ENCODE results near the gene SLC38A8. TPM values are rescaled to one million over a fixed set of nuclear protein-coding genes. Genes with fewer than 3 reads are reported as not detected.
A peak's percentile ranks its signal among the peaks of the same experiment; 100 is the strongest.

The SLC38A8 gene
- total RNA-seq, 3 donors from 2014 or later = not detected

GRCh38 chr16:84053237-84053636, 10.6 kb upstream of the SLC38A8 start:
- no peaks in the 10 kb centered on the region for H3K27me3 ChIP-seq
- peaks cover 8% of the 10 kb centered on the region for H3K36me3 ChIP-seq
- H3K4me1 ChIP-seq = no peaks in the 10 kb centered on the region
- no peak for TF ChIP-seq CTCF (IDR thresholded peaks at IDR 0.05)
- TF ChIP-seq POLR2A (IDR thresholded peaks at IDR 0.05) = no peak
- TF ChIP-seq POLR2AphosphoS5 (IDR thresholded peaks at IDR 0.05) = no peak
- intact Hi-C loops (cut with DNase I; ENCODE audit: low total_unique reads) = no loop called here
- no peaks in the 10 kb centered on the region for H3K9me3 ChIP-seq
- DNase-seq (ENCODE audit: low spot score in 2 of 2) = peak in 1 of 2 donors; percentile 36
- H3K4me3 ChIP-seq = no peak overlapping the region
- H3K27ac ChIP-seq = no peak overlapping the region

GRCh38 chr16:84052071-84052622, 9.6 kb upstream of the SLC38A8 start:
- H3K4me3 ChIP-seq = no peak overlapping the region
- TF ChIP-seq POLR2A (IDR thresholded peaks at IDR 0.05) = no peak
- no peak for TF ChIP-seq POLR2AphosphoS5 (IDR thresholded peaks at IDR 0.05)
- no peak for TF ChIP-seq CTCF (IDR thresholded peaks at IDR 0.05)
- H3K9me3 ChIP-seq = no peaks in the 10 kb centered on the region
- H3K4me1 ChIP-seq = no peaks in the 10 kb centered on the region
- no peaks in the 10 kb centered on the region for H3K27me3 ChIP-seq
- peaks cover 5% of the 10 kb centered on the region for H3K36me3 ChIP-seq
- DNase-seq (ENCODE audit: low spot score in 2 of 2) = peak in 1 of 2 donors; percentile 25
- intact Hi-C loops (cut with DNase I; ENCODE audit: low total_unique reads) = no loop called here
- H3K27ac ChIP-seq = no peak overlapping the region

GRCh38 chr16:84050316-84050715, 7.7 kb upstream of the SLC38A8 start:
- Histone ChIP-seq H3K9me3 (no peaks in the 10 kb centered on the region), H3K27me3 (no peaks in the 10 kb centered on the region), H3K4me3 (no peak overlapping the region), H3K4me1 (no peaks in the 10 kb centered on the region), H3K36me3 (peaks cover 5% of the 10 kb centered on the region), H3K27ac (no peak overlapping the region)
- DNase-seq (ENCODE audit: low spot score in 2 of 2) = no peak
- intact Hi-C loops (cut with DNase I; ENCODE audit: low total_unique reads) = no loop called here
- TF ChIP-seq POLR2A (IDR thresholded peaks at IDR 0.05) (no peak), CTCF (IDR thresholded peaks at IDR 0.05) (no peak), POLR2AphosphoS5 (IDR thresholded peaks at IDR 0.05) (no peak)

GRCh38 chr16:84049403-84050060, 6.9 kb upstream of the SLC38A8 start:
- intact Hi-C loops (cut with DNase I; ENCODE audit: low total_unique reads) = loop anchor here (5.0 to 10.0 kb wide), 2 partner anchors 225 to 248 kb away; no protein-coding TSS in a partner anchor
- Histone ChIP-seq H3K9me3 (no peaks in the 10 kb centered on the region), H3K4me3 (no peak overlapping the region), H3K27ac (no peak overlapping the region), H3K27me3 (no peaks in the 10 kb centered on the region), H3K4me1 (no peaks in the 10 kb centered on the region), H3K36me3 (peaks cover 5% of the 10 kb centered on the region)
- no peak for DNase-seq (ENCODE audit: low spot score in 2 of 2)
- TF ChIP-seq POLR2AphosphoS5 (IDR thresholded peaks at IDR 0.05) = no peak
- no peak for TF ChIP-seq CTCF (IDR thresholded peaks at IDR 0.05)
- TF ChIP-seq POLR2A (IDR thresholded peaks at IDR 0.05) = no peak

- Histone ChIP-seq H3K27me3 (no peaks in the 10 kb centered on the region), H3K4me3 (no peak overlapping the region), H3K36me3 (peaks cover 5% of the 10 kb centered on the region), H3K9me3 (no peaks in the 10 kb centered on the region), H3K27ac (no peak overlapping the region), H3K4me1 (no peaks in the 10 kb centered on the region)
- no peak for DNase-seq (ENCODE audit: low spot score in 2 of 2)
- intact Hi-C loops (cut with DNase I; ENCODE audit: low total_unique reads) = loop anchor here (5.0 to 10.0 kb wide), 2 partner anchors 224 to 248 kb away; no protein-coding TSS in a partner anchor
- TF ChIP-seq CTCF (IDR thresholded peaks at IDR 0.05) = no peak
- no peak for TF ChIP-seq POLR2A (IDR thresholded peaks at IDR 0.05)
- TF ChIP-seq POLR2AphosphoS5 (IDR thresholded peaks at IDR 0.05) = no peak
Measured at GRCh38 chr16:84048871-84049270, 6.3 kb upstream of the SLC38A8 start.
